LNCAP (cell line): Measurements from ENCODE around the gene NEUROD2.

ENCODE experiments used
- CTCF ChIP-seq: fragments of 450-650 bp; IDR thresholded peaks from 2 replicates; pipeline ENCODE4 v1.5.1; 2017; ENCODE audit warnings: mild to moderate bottlenecking

NEUROD2 gene

GRCh38 chr17:39607851-39608130, at the start of gene NEUROD2:
Gene NEUROD2 (minus strand): TSS chr17:39607920. CDS start chr17:39606599, 1,321 bp downstream.
- TF ChIP-seq CTCF = no peak

- no peak for TF ChIP-seq CTCF
Observed at GRCh38 chr17:39655105-39655504, 47.4 kb upstream of the NEUROD2 start.

GRCh38 chr17:39653662-39654331, 46.1 kb upstream of the NEUROD2 start:
- TF ChIP-seq CTCF = peak; percentile 92

- no peak for TF ChIP-seq CTCF
Observed at GRCh38 chr17:39653316-39653661, 45.6 kb upstream of the NEUROD2 start.

GRCh38 chr17:39652587-39653315, 45.0 kb upstream of the NEUROD2 start:
- TF ChIP-seq CTCF = no peak

- no peak for TF ChIP-seq CTCF
Observed at GRCh38 chr17:39651923-39652586, 44.3 kb upstream of the NEUROD2 start.

GRCh38 chr17:39650121-39650579, 42.4 kb upstream of the NEUROD2 start:
- TF ChIP-seq CTCF = no peak
